ENCODE measurements around the gene GPBP1. TPM values are rescaled to one million over a fixed set of nuclear protein-coding genes. Genes with fewer than 3 reads are reported as not detected.
A peak's percentile ranks its signal among the peaks of the same experiment; 100 is the strongest.

The GPBP1 gene
- total and polyA plus RNA-seq, 9 of the 15 experiments (the other 6 are each of a cell fraction or from before 2014, with no cell fraction given), result 31.0 to 109 (median 68.4) TPM

DNA sequence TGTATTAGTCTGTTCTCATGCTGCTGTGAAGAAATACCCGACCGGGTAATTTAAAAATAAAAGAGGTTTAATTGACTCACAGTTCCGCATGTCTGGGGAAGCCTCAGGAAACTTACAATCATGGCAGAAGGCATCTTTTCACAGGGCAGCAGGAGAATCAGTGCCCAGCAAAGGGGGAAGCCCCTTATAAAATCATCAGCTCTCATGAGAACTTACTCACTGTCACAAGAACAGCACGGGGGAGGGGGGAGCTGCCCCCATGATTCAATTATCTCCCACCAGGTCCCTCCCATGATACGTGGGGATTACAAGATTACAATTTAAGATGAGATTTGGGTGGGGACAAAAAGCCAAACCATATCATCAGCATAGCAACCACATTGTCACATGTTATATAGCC lies 102.5 kb downstream of the GPBP1 start:
- 4% methylated on average over 5 of the region's 5 CpGs for WGBS (ENCODE audit: insufficient coverage, low coverage, missing lambda C conversion rate)
- intact Hi-C loops (cut with micrococcal nuclease), result loop anchor here (10.0 kb wide), 1 partner anchor 1002 kb away; no protein-coding TSS in a partner anchor
- POLR2A ChIA-PET, result no interaction called here
- TF ChIP-seq ZNF780A (CRISPR knock-in tag; IDR thresholded peaks at IDR 0.05), result no peak
- CTCF ChIA-PET (ENCODE audit: low intra/inter-chr PET ratio), result interaction anchor here (1.6 kb wide), 1 partner anchor 376 kb away, joined by 7 read pairs; no protein-coding TSS in a partner anchor
- no peak for FAIRE-seq
- H3K36me3 ChIP-seq (ENCODE audit: control insufficient read depth, insufficient read depth, low read length), result no peaks in the 10 kb centered on the region
- BruUV-seq (replicated peaks), result no TSS peak
- ATAC-seq, result no peak
- H3K4me2 ChIP-seq (ENCODE audit: insufficient read depth, low read length), result no peak overlapping the region
- no peaks in the 10 kb centered on the region for H3K27me3 ChIP-seq (ENCODE audit: control insufficient read depth in 2 of 2, insufficient read depth in 2 of 2, low read length in 2 of 2)
- H3K27ac ChIP-seq (ENCODE audit: extremely low read depth, low read depth, low read length), result no peak overlapping the region
- H3K4me1 ChIP-seq (replicated peaks in 1 of 2; ENCODE audit: control insufficient read depth in 2 of 2, insufficient read depth in 2 of 2, low read length in 2 of 2), result no peaks in the 10 kb centered on the region
- DNase-seq (ENCODE audit: extremely low read depth in 1 of 4, low spot score in 3 of 4), result no peak
- no peak overlapping the region for H2AFZ ChIP-seq (ENCODE audit: low read depth, low read length)
- no peaks in the 10 kb centered on the region for H3K79me2 ChIP-seq (ENCODE audit: control insufficient read depth, insufficient read depth, low read length)
- in situ Hi-C loops (cut with MboI), result no loop called here
- no peaks in the 10 kb centered on the region for H3K9me1 ChIP-seq (ENCODE audit: control insufficient read depth, insufficient read depth, low read length)
- no peak overlapping the region for H3K4me3 ChIP-seq
- H4K20me1 ChIP-seq (replicated peaks; ENCODE audit: control insufficient read depth, insufficient read depth, low read length), result no peaks in the 10 kb centered on the region
- H3K9ac ChIP-seq (ENCODE audit: insufficient read depth in 1 of 2, low read depth in 2 of 2, low read length in 2 of 2), result no peak overlapping the region
- H3K9me3 ChIP-seq (replicated peaks; ENCODE audit: control insufficient read depth, insufficient read depth, low read depth, low read length), result no peaks in the 10 kb centered on the region

DNA sequence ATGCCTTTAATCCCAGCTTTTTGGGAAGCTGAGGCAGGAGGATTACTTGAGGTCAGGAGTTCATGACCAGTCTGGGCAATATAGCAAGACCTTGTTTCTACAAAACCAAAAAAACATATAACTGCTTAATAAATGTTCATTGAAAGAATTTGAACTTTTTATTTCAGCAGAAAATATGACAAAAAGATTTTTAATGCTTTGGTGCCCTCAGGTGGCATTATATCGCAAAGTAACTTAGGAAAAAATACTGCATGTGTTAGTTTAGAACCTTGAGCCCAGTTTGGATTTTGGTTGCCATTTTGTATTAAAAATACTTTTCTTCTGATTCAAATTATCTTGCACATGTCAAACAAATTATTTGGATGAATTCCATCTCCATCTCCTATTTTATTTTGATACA lies 103.2 kb downstream of the GPBP1 start:
- WGBS (ENCODE audit: insufficient coverage, low coverage, missing lambda C conversion rate), result 0% methylated on average over 1 of the region's 1 CpG
- ATAC-seq (no peak), DNase-seq (ENCODE audit: extremely low read depth in 1 of 4, low spot score in 3 of 4) (peak in 2 of 4 experiments; percentile 12 to 13), FAIRE-seq (peak; percentile 57)
- no peaks in the 10 kb centered on the region for H3K27me3 ChIP-seq (ENCODE audit: control insufficient read depth in 2 of 2, insufficient read depth in 2 of 2, low read length in 2 of 2)
- ChIA-PET CTCF (ENCODE audit: low intra/inter-chr PET ratio) (interaction anchor here (1.6 kb wide), 1 partner anchor 376 kb away, joined by 7 read pairs; no protein-coding TSS in a partner anchor), POLR2A (no interaction called here)
- H3K27ac ChIP-seq (ENCODE audit: extremely low read depth, low read depth, low read length), result no peak overlapping the region
- H3K4me2 ChIP-seq (ENCODE audit: insufficient read depth, low read length), result no peak overlapping the region
- H3K79me2 ChIP-seq (ENCODE audit: control insufficient read depth, insufficient read depth, low read length), result no peaks in the 10 kb centered on the region
- no peaks in the 10 kb centered on the region for H3K36me3 ChIP-seq (ENCODE audit: control insufficient read depth, insufficient read depth, low read length)
- H2AFZ ChIP-seq (ENCODE audit: low read depth, low read length), result no peak overlapping the region
- H3K4me1 ChIP-seq (replicated peaks in 1 of 2; ENCODE audit: control insufficient read depth in 2 of 2, insufficient read depth in 2 of 2, low read length in 2 of 2), result no peaks in the 10 kb centered on the region
- no peak overlapping the region for H3K9ac ChIP-seq (ENCODE audit: insufficient read depth in 1 of 2, low read depth in 2 of 2, low read length in 2 of 2)
- H3K9me3 ChIP-seq (replicated peaks; ENCODE audit: control insufficient read depth, insufficient read depth, low read depth, low read length), result no peaks in the 10 kb centered on the region
- in situ Hi-C loops (cut with MboI) (no loop called here), intact Hi-C loops (cut with micrococcal nuclease) (loop anchor here (1.0 to 10.0 kb wide), 2 partner anchors 376 to 1002 kb away; no protein-coding TSS in a partner anchor)
- H3K4me3 ChIP-seq, result no peak overlapping the region
- BruUV-seq (replicated peaks), result no TSS peak
- H4K20me1 ChIP-seq (replicated peaks; ENCODE audit: control insufficient read depth, insufficient read depth, low read length), result no peaks in the 10 kb centered on the region
- no peaks in the 10 kb centered on the region for H3K9me1 ChIP-seq (ENCODE audit: control insufficient read depth, insufficient read depth, low read length)
- TF ChIP-seq CHAMP1 (IDR thresholded peaks at IDR 0.05) (no peak), TCFL5 (CRISPR knock-in tag; conservative IDR thresholded peaks at IDR 0.05) (no peak), ARHGAP35 (IDR thresholded peaks at IDR 0.05; ENCODE audit: partially characterized antibody) (no peak), SMC3 (conservative IDR thresholded peaks at IDR 0.05; ENCODE audit: insufficient read depth, low read depth, low read length) (0 out of 2 replicates have a peak, but pooled peaks have one; percentile 12), ZNF324 (CRISPR knock-in tag; IDR thresholded peaks at IDR 0.05) (no peak), RAD21 (CRISPR knock-in tag; conservative IDR thresholded peaks at IDR 0.05 in 1 of 2, IDR thresholded peaks at IDR 0.05 in 1 of 2) (peak; percentile 58 to 70)
- TF ChIP-seq, protein P1, sequence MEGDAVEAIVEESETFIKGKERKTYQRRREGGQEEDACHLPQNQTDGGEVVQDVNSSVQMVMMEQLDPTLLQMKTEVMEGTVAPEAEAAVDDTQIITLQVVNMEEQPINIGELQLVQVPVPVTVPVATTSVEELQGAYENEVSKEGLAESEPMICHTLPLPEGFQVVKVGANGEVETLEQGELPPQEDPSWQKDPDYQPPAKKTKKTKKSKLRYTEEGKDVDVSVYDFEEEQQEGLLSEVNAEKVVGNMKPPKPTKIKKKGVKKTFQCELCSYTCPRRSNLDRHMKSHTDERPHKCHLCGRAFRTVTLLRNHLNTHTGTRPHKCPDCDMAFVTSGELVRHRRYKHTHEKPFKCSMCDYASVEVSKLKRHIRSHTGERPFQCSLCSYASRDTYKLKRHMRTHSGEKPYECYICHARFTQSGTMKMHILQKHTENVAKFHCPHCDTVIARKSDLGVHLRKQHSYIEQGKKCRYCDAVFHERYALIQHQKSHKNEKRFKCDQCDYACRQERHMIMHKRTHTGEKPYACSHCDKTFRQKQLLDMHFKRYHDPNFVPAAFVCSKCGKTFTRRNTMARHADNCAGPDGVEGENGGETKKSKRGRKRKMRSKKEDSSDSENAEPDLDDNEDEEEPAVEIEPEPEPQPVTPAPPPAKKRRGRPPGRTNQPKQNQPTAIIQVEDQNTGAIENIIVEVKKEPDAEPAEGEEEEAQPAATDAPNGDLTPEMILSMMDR (IDR thresholded peaks at IDR 0.05 in 2 of 3, conservative IDR thresholded peaks at IDR 0.05 in 1 of 3; ENCODE audit: insufficient read depth in 2 of 3, low read depth in 1 of 3, low read length in 3 of 3), result peak in 2 of 3 experiments; percentile 13 to 57; a peak in 2 of 6 replicates
- TF ChIP-seq, protein P2, sequence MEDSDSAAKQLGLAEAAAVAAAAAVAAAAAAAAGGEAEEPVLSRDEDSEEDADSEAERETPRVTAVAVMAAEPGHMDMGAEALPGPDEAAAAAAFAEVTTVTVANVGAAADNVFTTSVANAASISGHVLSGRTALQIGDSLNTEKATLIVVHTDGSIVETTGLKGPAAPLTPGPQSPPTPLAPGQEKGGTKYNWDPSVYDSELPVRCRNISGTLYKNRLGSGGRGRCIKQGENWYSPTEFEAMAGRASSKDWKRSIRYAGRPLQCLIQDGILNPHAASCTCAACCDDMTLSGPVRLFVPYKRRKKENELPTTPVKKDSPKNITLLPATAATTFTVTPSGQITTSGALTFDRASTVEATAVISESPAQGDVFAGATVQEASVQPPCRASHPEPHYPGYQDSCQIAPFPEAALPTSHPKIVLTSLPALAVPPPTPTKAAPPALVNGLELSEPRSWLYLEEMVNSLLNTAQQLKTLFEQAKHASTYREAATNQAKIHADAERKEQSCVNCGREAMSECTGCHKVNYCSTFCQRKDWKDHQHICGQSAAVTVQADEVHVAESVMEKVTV (CRISPR knock-in tag; IDR thresholded peaks at IDR 0.05), result peak; percentile 36; the same call in 1 of the 2 replicates
